Heart left ventricle (tissue), 16 donors: ENCODE measurements around the gene FUS. TPM values are rescaled to one million over a fixed set of nuclear protein-coding genes. Genes with fewer than 3 reads are reported as not detected.

Source experiments
- ATAC-seq, 4 donors: fragments of 200-7000 bp; cut with Tn5 transposase; one replicate each; pipeline ENCODE4 v1.9.1; 2020 to 2022; ENCODE audit warnings: moderate library complexity in 4 of 4, mild to moderate bottlenecking in 3 of 4, moderate number of reproducible peaks in 1 of 4
- DNase-seq, 5 donors: peaks; one replicate each; pipeline ENCODE4 v3.0.0-alpha.2; 2020
- H3K27ac ChIP-seq, 12 donors: fragments of 200-600 bp; sonication (generic) in 4 of 12; one replicate each; pipeline versions ENCODE4 v1.5.0 to v1.8.0; 2016 to 2022; ENCODE audit warnings: mild to moderate bottlenecking in 2 of 12
- H3K27me3 ChIP-seq, 9 donors: fragments of 200-600 bp; sonication (generic) in 2 of 9; one replicate each; pipeline versions ENCODE4 v1.5.1 to v1.8.0; 2016 to 2022; ENCODE audit warnings: mild to moderate bottlenecking in 3 of 9
- H3K36me3 ChIP-seq, 9 donors: fragments of 200-600 bp; sonication (generic) in 2 of 9; one replicate each; pipeline versions ENCODE4 v1.5.0 to v1.8.0; 2018 to 2022; ENCODE audit warnings: mild to moderate bottlenecking in 2 of 9
- H3K4me1 ChIP-seq, 12 donors: fragments of 200-600 bp; sonication (generic) in 4 of 12; one replicate each; pipeline versions ENCODE4 v1.5.0 to v1.8.0; 2016 to 2022; ENCODE audit warnings: mild to moderate bottlenecking in 3 of 12
- H3K4me3 ChIP-seq, 12 donors: fragments of 200-600 bp; sonication (generic) in 4 of 12; one replicate each; pipeline versions ENCODE4 v1.5.0 to v1.8.0; 2017 to 2022; ENCODE audit warnings: mild to moderate bottlenecking in 9 of 12, moderate library complexity in 4 of 12
- H3K9me3 ChIP-seq, 12 donors: fragments of 200-600 bp; sonication (generic) in 4 of 12; one replicate each; pipeline versions ENCODE4 v1.5.0 to v1.8.0; 2016 to 2022; ENCODE audit warnings: mild to moderate bottlenecking in 1 of 12
- CTCF ChIP-seq, 12 donors: fragments of 200-600 bp; sonication (generic) in 4 of 12; IDR thresholded peaks; one replicate each; pipeline versions ENCODE4 v1.5.0 to v1.8.0; 2018 to 2022; ENCODE audit warnings: antibody characterized with exemption in 12 of 12, mild to moderate bottlenecking in 5 of 12
- POLR2A ChIP-seq, 2 donors: fragments of 450-650 bp; IDR thresholded peaks; one replicate each; pipeline ENCODE4 v1.6.1; 2017; ENCODE audit warnings: antibody characterized with exemption in 2 of 2, mild to moderate bottlenecking in 2 of 2, moderate library complexity in 2 of 2
- WGBS, 4 donors: extraction: QIAGEN DNeasy Blood & Tissue Kit in 2 of 4; methylation state at CpG; one replicate each; pipeline versions ENCODE4 v1.1.5 to v1.1.7; 2013 to 2018; 5-methylcytosine and 5-hydroxymethylcytosine counted together
- intact Hi-C, 10 donors: fragments of 100-400 bp; cut with DNase I; formaldehyde crosslinking; loops; one replicate each; pipeline versions ENCODE4 v1.11.1 to v1.14.2; 2022
- polyA plus RNA-seq, 2 donors: library from polyadenylated mRNA; stranded (reverse); fragments of 200-250 nt; gene quantifications; one replicate each; pipeline ENCODE4 v1.2.3, GENCODE V29; 2013
- total RNA-seq, 9 donors: library from RNA; depleted of rRNA in 2 of 9; stranded (reverse); fragments of >200 nt in 2 of 9; fragmentation: NEBNext Ultra II Directional in 3 of 9; extraction: Animal tissue kit (Norgen Biotek cat#: 25700) in 3 of 9; gene quantifications; one replicate each; pipeline versions ENCODE4 v1.1.0 to v1.2.4, GENCODE V29; 2016 to 2023
- donor health status: ischemic (EF 13 %, LVEDD 7.1; RV severe dilation, severe dysfunction).
- donor health status: healthy with polysubstance abuse.
- donor health status: DM: no; HTN: yes; CAD: no.
- donor health status: DM: no; HTN: no; CAD: no.
- donor health status: ischemic (EF 25% LVEDD 6.9; RV normal size, moderate dysfunction).
- donor health status: ischemic (EF 25% LVEDD 5.7; RV mildly dilated, moderate dysfunction).
- donor health status: healthy.
- donor health status: DM: yes; HTN: yes; CAD: no.
- donor health status: ischemic (EF 35%, LVEDD 5.7; RV mildly dilated, moderate dysfunction).
- donor health status: nonischemic (EF 11% LVEDD 7.7; RV severe dilation, severe dysfunction).
- donor health status: DM: yes; HTN: yes; CAD: no.
- donor health status: PGD.
- donor health status: ischemic (EF 29% LVEDD 5.4; RV normal size, mild dysfunction).
- donor health status: nonischemic (EF 23%, LVEDD 6.1; RV moderate dilation, normal function).

FUS gene
- total and polyA plus RNA-seq, 11 donors, result 20.3 to 213 (median 127) TPM

GRCh38 chr16:31188450-31189411 is 8.8 kb downstream of the FUS start:
- DNase-seq (no peak), ATAC-seq (no peak)
- Histone ChIP-seq H3K27ac (no peak overlapping the region), H3K36me3 (peaks cover 14 to 100% (median 100%) of the 10 kb centered on the region in 9 donors), H3K4me1 (peaks cover 0 to 26% (median 7%) of the 10 kb centered on the region in 12 donors), H3K9me3 (no peaks in the 10 kb centered on the region), H3K27me3 (no peaks in the 10 kb centered on the region), H3K4me3 (no peak overlapping the region)
- intact Hi-C loops, result loop anchor here in 6 of 10 donors (10.0 kb wide), 3 partner anchors 114 to 266 kb away; partner anchors contain the start of genes ZNF843 (in 4 of the 6), ARMC5 (in 1 of the 6), ZNF646 (in 1 of the 6) and ZNF668 (in 1 of the 6)
- TF ChIP-seq CTCF (IDR thresholded peaks at IDR 0.05) (no peak), POLR2A (IDR thresholded peaks at IDR 0.05) (no peak)
- 85 to 88% (median 86%) methylated on average over 3 of the region's 3 CpGs for WGBS, 4 donors

- no peak for TF ChIP-seq CTCF (IDR thresholded peaks at IDR 0.05)
- TF ChIP-seq POLR2A (IDR thresholded peaks at IDR 0.05), result no peak
- WGBS, 4 donors, result 85 to 94% (median 92%) methylated on average over 2 of the region's 2 CpGs
- no peaks in the 10 kb centered on the region for H3K27me3 ChIP-seq
- H3K36me3 ChIP-seq, result peaks cover 14 to 100% (median 100%) of the 10 kb centered on the region in 9 donors
- ATAC-seq (no peak), DNase-seq (no peak)
- no peak overlapping the region for H3K27ac ChIP-seq
- no peaks in the 10 kb centered on the region for H3K9me3 ChIP-seq
- intact Hi-C loops, result loop anchor here in 6 of 10 donors (10.0 kb wide), 3 partner anchors 115 to 265 kb away; partner anchors contain the start of genes ZNF843 (in 4 of the 6), ARMC5 (in 1 of the 6), ZNF646 (in 1 of the 6) and ZNF668 (in 1 of the 6)
- peaks cover 0 to 22% (median 2%) of the 10 kb centered on the region in 12 donors for H3K4me1 ChIP-seq
- H3K4me3 ChIP-seq, result no peak overlapping the region
Observed at GRCh38 chr16:31189412-31189778, 9.5 kb downstream of the FUS start.

- H3K27ac ChIP-seq, result no peak overlapping the region
- H3K36me3 ChIP-seq, result peaks cover 14 to 100% (median 100%) of the 10 kb centered on the region in 9 donors
- H3K27me3 ChIP-seq, result no peaks in the 10 kb centered on the region
- ATAC-seq, result no peak
- H3K4me1 ChIP-seq, result peaks cover 0 to 20% (median 2%) of the 10 kb centered on the region in 12 donors
- H3K4me3 ChIP-seq, result no peak overlapping the region
- DNase-seq, result no peak
- TF ChIP-seq CTCF (IDR thresholded peaks at IDR 0.05) (no peak), POLR2A (IDR thresholded peaks at IDR 0.05) (no peak)
- H3K9me3 ChIP-seq, result no peaks in the 10 kb centered on the region
- intact Hi-C loops, result loop anchor here in 1 of 10 donors (10.0 kb wide), 1 partner anchor 235 kb away; the partner anchor contains the start of gene COX6A2
- WGBS, 4 donors, result 93 to 96% (median 95%) methylated on average over 12 of the region's 12 CpGs
Observed at GRCh38 chr16:31190061-31190460, 10.1 kb downstream of the FUS start.
